ENCODE results near the gene DAZAP1.

The DAZAP1 gene

GRCh38 chr19:1399745-1400144, 7.6 kb upstream of the DAZAP1 start:
- H3K4me3 ChIP-seq (ENCODE audit: low read depth in 1 of 5, low read length in 5 of 5): no peak overlapping the region
- peaks cover 0 to 46% (median 37%) of the 10 kb centered on the region in 5 donors for H3K4me1 ChIP-seq (ENCODE audit: control insufficient read depth in 5 of 5, insufficient read depth in 5 of 5, low read length in 5 of 5)
- H3K27me3 ChIP-seq (ENCODE audit: control insufficient read depth in 5 of 5, insufficient read depth in 4 of 5, low read length in 5 of 5): peaks cover 0 to 4% (median 0%) of the 10 kb centered on the region in 5 donors
- H3K36me3 ChIP-seq (ENCODE audit: control insufficient read depth in 5 of 5, insufficient read depth in 5 of 5, low read length in 5 of 5): peaks cover 0 to 4% (median 0%) of the 10 kb centered on the region in 5 donors
- no peaks in the 10 kb centered on the region for H3K9me3 ChIP-seq (ENCODE audit: control insufficient read depth in 5 of 5, low read length in 5 of 5)
- H3K27ac ChIP-seq (ENCODE audit: low read depth, low read length): no peak overlapping the region
- H3K9ac ChIP-seq (ENCODE audit: low read length in 5 of 5): no peak overlapping the region

DNA sequence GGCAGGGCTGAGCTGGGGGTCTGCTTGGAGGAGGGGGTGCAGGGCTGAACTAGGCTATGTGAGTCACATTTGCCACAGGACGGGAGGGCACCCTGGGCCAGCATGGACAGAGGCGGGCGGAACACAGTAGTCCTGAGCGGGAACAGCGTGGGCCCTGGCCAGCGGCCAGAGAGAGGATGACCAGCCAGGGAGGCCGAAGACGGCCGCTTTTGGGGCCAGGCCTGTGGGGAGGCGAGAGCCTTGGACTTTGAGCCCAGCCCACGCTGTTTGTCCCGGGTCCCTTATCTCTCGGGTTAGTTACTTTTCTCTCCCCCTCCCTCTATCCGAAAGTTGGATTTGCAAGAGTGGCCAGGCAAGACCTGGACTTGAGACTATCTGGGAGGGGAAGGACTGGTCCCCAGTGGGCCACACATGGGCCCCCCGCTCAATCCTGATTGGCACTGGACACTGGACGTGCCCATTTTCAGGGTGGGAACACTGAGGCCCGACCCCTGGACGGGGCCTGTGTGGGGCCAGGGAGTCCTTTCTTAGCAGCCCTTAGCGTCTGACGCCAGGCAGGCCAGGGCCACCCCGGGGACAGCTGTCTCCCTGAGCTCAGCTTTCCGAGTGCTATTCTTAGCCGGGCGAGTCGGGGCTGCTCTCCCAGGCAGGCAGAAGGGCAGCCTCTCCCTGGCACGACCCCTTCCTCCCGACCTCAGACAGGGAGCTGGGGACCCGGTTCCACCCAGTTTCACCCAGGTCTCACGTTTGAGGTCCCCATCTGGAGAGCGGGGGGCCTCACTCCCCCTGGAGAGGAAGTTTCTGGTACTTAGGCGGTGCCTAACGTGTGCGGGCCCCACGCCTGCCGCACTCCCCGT, 6.9 kb upstream of the DAZAP1 start:
- Histone ChIP-seq H3K4me1 (ENCODE audit: control insufficient read depth in 5 of 5, insufficient read depth in 5 of 5, low read length in 5 of 5) (peaks cover 0 to 40% (median 36%) of the 10 kb centered on the region in 5 donors), H3K27ac (ENCODE audit: low read depth, low read length) (no peak overlapping the region), H3K27me3 (ENCODE audit: control insufficient read depth in 5 of 5, insufficient read depth in 4 of 5, low read length in 5 of 5) (peaks cover 0 to 4% (median 0%) of the 10 kb centered on the region in 5 donors), H3K9ac (ENCODE audit: low read length in 5 of 5) (peak overlapping the region in 4 of 5 donors; percentile 20 to 79 (median 65)), H3K36me3 (ENCODE audit: control insufficient read depth in 5 of 5, insufficient read depth in 5 of 5, low read length in 5 of 5) (no peaks in the 10 kb centered on the region), H3K4me3 (ENCODE audit: low read depth in 1 of 5, low read length in 5 of 5) (peak overlapping the region in 4 of 5 donors; percentile 59 to 71 (median 62)), H3K9me3 (ENCODE audit: control insufficient read depth in 5 of 5, low read length in 5 of 5) (no peaks in the 10 kb centered on the region)

GRCh38 chr19:1401138-1401888, 6.1 kb upstream of the DAZAP1 start, which contains the start of gene GAMT:
TSS of gene GAMT (minus strand) at chr19:1401542. CDS start at chr19:1401476, 66 bp downstream.
- Histone ChIP-seq H3K27ac (ENCODE audit: low read depth, low read length) (no peak within 1 kb of the TSS), H3K27me3 (ENCODE audit: control insufficient read depth in 5 of 5, insufficient read depth in 4 of 5, low read length in 5 of 5) (peaks cover 0 to 4% (median 0%) of the 10 kb centered on the region in 5 donors), H3K4me3 (ENCODE audit: low read depth in 1 of 5, low read length in 5 of 5) (peak within 1 kb of the TSS in 4 of 5 donors; percentile 59 to 71 (median 62)), H3K4me1 (ENCODE audit: control insufficient read depth in 5 of 5, insufficient read depth in 5 of 5, low read length in 5 of 5) (peaks cover 0 to 32% (median 28%) of the 10 kb centered on the region in 5 donors), H3K9ac (ENCODE audit: low read length in 5 of 5) (peak within 1 kb of the TSS in 4 of 5 donors; percentile 20 to 79 (median 65)), H3K36me3 (ENCODE audit: control insufficient read depth in 5 of 5, insufficient read depth in 5 of 5, low read length in 5 of 5) (no peaks in the 10 kb centered on the region), H3K9me3 (ENCODE audit: control insufficient read depth in 5 of 5, low read length in 5 of 5) (no peaks in the 10 kb centered on the region)

- Histone ChIP-seq H3K27me3 (ENCODE audit: control insufficient read depth in 5 of 5, insufficient read depth in 4 of 5, low read length in 5 of 5) (peaks cover 0 to 4% (median 0%) of the 10 kb centered on the region in 5 donors), H3K27ac (ENCODE audit: low read depth, low read length) (no peak overlapping the region), H3K4me3 (ENCODE audit: low read depth in 1 of 5, low read length in 5 of 5) (peak overlapping the region in 4 of 5 donors; percentile 59 to 71 (median 62)), H3K9me3 (ENCODE audit: control insufficient read depth in 5 of 5, low read length in 5 of 5) (no peaks in the 10 kb centered on the region), H3K9ac (ENCODE audit: low read length in 5 of 5) (peak overlapping the region in 2 of 5 donors; percentile 56 to 64), H3K4me1 (ENCODE audit: control insufficient read depth in 5 of 5, insufficient read depth in 5 of 5, low read length in 5 of 5) (peaks cover 0 to 33% (median 29%) of the 10 kb centered on the region in 5 donors), H3K36me3 (ENCODE audit: control insufficient read depth in 5 of 5, insufficient read depth in 5 of 5, low read length in 5 of 5) (no peaks in the 10 kb centered on the region)
Measured at GRCh38 chr19:1401889-1402217, 5.5 kb upstream of the DAZAP1 start.

DNA sequence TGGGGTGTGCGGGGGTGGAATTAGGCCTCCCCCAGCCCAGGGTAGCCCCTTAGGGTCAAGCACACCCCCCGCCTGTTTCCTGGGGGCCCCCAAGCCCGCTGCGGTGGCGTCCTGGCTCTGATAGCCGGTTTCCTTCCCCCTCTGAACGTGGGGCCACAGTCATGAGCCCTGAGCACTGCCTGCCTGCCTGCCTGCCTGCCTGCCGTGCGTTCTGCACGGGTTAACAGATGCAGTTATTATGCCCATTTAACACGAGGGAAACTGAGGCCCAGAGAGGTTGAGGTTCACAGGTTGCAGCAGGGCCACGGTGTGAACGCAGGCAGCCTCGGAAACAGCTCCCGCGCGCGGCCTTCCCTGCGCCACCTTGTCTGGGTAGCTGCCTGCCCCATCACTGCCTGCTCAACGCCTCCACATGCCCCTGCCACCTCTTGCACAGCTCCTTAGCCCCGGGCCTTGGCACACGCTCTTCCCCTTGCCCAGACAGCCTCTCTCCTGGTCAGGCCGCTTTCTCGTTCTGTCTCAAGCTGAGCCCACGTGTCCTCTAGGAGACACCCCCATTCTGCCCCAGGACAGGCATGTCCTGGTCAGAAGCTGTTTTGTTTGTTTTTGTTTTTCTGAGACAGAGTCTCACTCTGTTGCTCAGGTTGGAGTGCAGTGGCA, 4.8 kb upstream of the DAZAP1 start:
- Histone ChIP-seq H3K4me1 (ENCODE audit: control insufficient read depth in 5 of 5, insufficient read depth in 5 of 5, low read length in 5 of 5) (peaks cover 0 to 35% (median 29%) of the 10 kb centered on the region in 5 donors), H3K4me3 (ENCODE audit: low read depth in 1 of 5, low read length in 5 of 5) (no peak overlapping the region), H3K9me3 (ENCODE audit: control insufficient read depth in 5 of 5, low read length in 5 of 5) (no peaks in the 10 kb centered on the region), H3K9ac (ENCODE audit: low read length in 5 of 5) (no peak overlapping the region), H3K27ac (ENCODE audit: low read depth, low read length) (no peak overlapping the region), H3K36me3 (ENCODE audit: control insufficient read depth in 5 of 5, insufficient read depth in 5 of 5, low read length in 5 of 5) (no peaks in the 10 kb centered on the region), H3K27me3 (ENCODE audit: control insufficient read depth in 5 of 5, insufficient read depth in 4 of 5, low read length in 5 of 5) (peaks cover 0 to 4% (median 0%) of the 10 kb centered on the region in 5 donors)

- peak overlapping the region; percentile 54 for H3K27ac ChIP-seq (ENCODE audit: low read depth, low read length)
- H3K27me3 ChIP-seq (ENCODE audit: control insufficient read depth in 5 of 5, insufficient read depth in 4 of 5, low read length in 5 of 5): peaks cover 0 to 3% (median 0%) of the 10 kb centered on the region in 5 donors
- no peaks in the 10 kb centered on the region for H3K9me3 ChIP-seq (ENCODE audit: control insufficient read depth in 5 of 5, low read length in 5 of 5)
- peaks cover 15 to 56% (median 44%) of the 10 kb centered on the region in 5 donors for H3K4me1 ChIP-seq (ENCODE audit: control insufficient read depth in 5 of 5, insufficient read depth in 5 of 5, low read length in 5 of 5)
- peaks cover 0 to 5% (median 0%) of the 10 kb centered on the region in 5 donors for H3K36me3 ChIP-seq (ENCODE audit: control insufficient read depth in 5 of 5, insufficient read depth in 5 of 5, low read length in 5 of 5)
- H3K9ac ChIP-seq (ENCODE audit: low read length in 5 of 5): peak overlapping the region in 3 of 5 donors; percentile 20 to 59 (median 35)
- peak overlapping the region; percentile 57 to 65 (median 60) for H3K4me3 ChIP-seq (ENCODE audit: low read depth in 1 of 5, low read length in 5 of 5)
Measured at GRCh38 chr19:1406774-1407527, 435 bp upstream of the DAZAP1 start.

GRCh38 chr19:1408300-1409203, 1.2 kb downstream of the DAZAP1 start:
- H3K9me3 ChIP-seq (ENCODE audit: control insufficient read depth in 5 of 5, low read length in 5 of 5): no peaks in the 10 kb centered on the region
- H3K9ac ChIP-seq (ENCODE audit: low read length in 5 of 5): peak overlapping the region; percentile 84 to 97 (median 97)
- H3K36me3 ChIP-seq (ENCODE audit: control insufficient read depth in 5 of 5, insufficient read depth in 5 of 5, low read length in 5 of 5): peaks cover 0 to 16% (median 6%) of the 10 kb centered on the region in 5 donors
- H3K4me1 ChIP-seq (ENCODE audit: control insufficient read depth in 5 of 5, insufficient read depth in 5 of 5, low read length in 5 of 5): peaks cover 15 to 64% (median 55%) of the 10 kb centered on the region in 5 donors
- peak overlapping the region; percentile 69 to 81 (median 73) for H3K4me3 ChIP-seq (ENCODE audit: low read depth in 1 of 5, low read length in 5 of 5)
- no peaks in the 10 kb centered on the region for H3K27me3 ChIP-seq (ENCODE audit: control insufficient read depth in 5 of 5, insufficient read depth in 4 of 5, low read length in 5 of 5)
- H3K27ac ChIP-seq (ENCODE audit: low read depth, low read length): peak overlapping the region; percentile 83

- Histone ChIP-seq H3K9ac (ENCODE audit: low read length in 5 of 5) (peak overlapping the region; percentile 84 to 97 (median 97)), H3K4me1 (ENCODE audit: control insufficient read depth in 5 of 5, insufficient read depth in 5 of 5, low read length in 5 of 5) (peaks cover 15 to 68% (median 56%) of the 10 kb centered on the region in 5 donors), H3K4me3 (ENCODE audit: low read depth in 1 of 5, low read length in 5 of 5) (peak overlapping the region; percentile 69 to 81 (median 73)), H3K36me3 (ENCODE audit: control insufficient read depth in 5 of 5, insufficient read depth in 5 of 5, low read length in 5 of 5) (peaks cover 0 to 16% (median 6%) of the 10 kb centered on the region in 5 donors), H3K27me3 (ENCODE audit: control insufficient read depth in 5 of 5, insufficient read depth in 4 of 5, low read length in 5 of 5) (no peaks in the 10 kb centered on the region), H3K27ac (ENCODE audit: low read depth, low read length) (peak overlapping the region; percentile 83), H3K9me3 (ENCODE audit: control insufficient read depth in 5 of 5, low read length in 5 of 5) (no peaks in the 10 kb centered on the region)
Measured at GRCh38 chr19:1409204-1410005, 2.0 kb downstream of the DAZAP1 start.

All from subcutaneous abdominal adipose tissue (tissue), 5 donors.